ENCODE results near the gene CRADD. TPM values are rescaled to one million over a fixed set of nuclear protein-coding genes. Genes with fewer than 3 reads are reported as not detected.

CRADD gene
- total and polyA plus RNA-seq, 2 of the 4 experiments (the other 2 are of a cell fraction) = 11.1 to 14.0 TPM

- DNase-seq (no peak), ATAC-seq (ENCODE audit: low read depth) (no peak)
- Histone ChIP-seq H2BK20ac (ENCODE audit: low read depth, low read length) (peak overlapping the region; percentile 2; the same call in 1 of the 2 replicates), H3K14ac (replicated peaks; ENCODE audit: low read depth, low read length) (0 out of 2 replicates have a peak overlapping the region, but pooled peaks have one; percentile 37), H3K23ac (ENCODE audit: low read depth, low read length) (no peak overlapping the region), H3K27me3 (ENCODE audit: control insufficient read depth, insufficient read depth, low read length) (no peaks in the 10 kb centered on the region), H4K20me1 (ENCODE audit: insufficient read depth, low read length) (no peaks in the 10 kb centered on the region), H3K9me3 (ENCODE audit: control insufficient read depth, insufficient read depth, low read length) (no peaks in the 10 kb centered on the region), H2BK15ac (ENCODE audit: low read depth, low read length) (peak overlapping the region; percentile 42; the same call in 1 of the 3 replicates), H3K79me1 (ENCODE audit: low read depth in 1 of 2, low read length in 2 of 2) (no peaks in the 10 kb centered on the region), H3K9me1 (ENCODE audit: insufficient read depth, low read length) (peaks cover 12% of the 10 kb centered on the region; the same call in 1 of the 2 replicates), H2AK5ac (ENCODE audit: low read depth, low read length) (peak overlapping the region; percentile 25; the same call in 1 of the 2 replicates), H4K91ac (ENCODE audit: insufficient read depth, low read depth, low read length) (peak overlapping the region; percentile 7; the same call in 1 of the 2 replicates), H3K9ac (ENCODE audit: low read depth, low read length) (no peak overlapping the region), H3K18ac (ENCODE audit: low read depth, low read length) (no peak overlapping the region), H3K56ac (ENCODE audit: extremely low read depth, insufficient read depth, low read length) (no peak overlapping the region), H4K8ac (ENCODE audit: low read depth in 2 of 2, low read length in 2 of 2) (no peak overlapping the region; a peak in 1 of 4 replicates), H3K36me3 (ENCODE audit: control insufficient read depth, insufficient read depth, low read length) (no peaks in the 10 kb centered on the region), H3K4ac (ENCODE audit: low read depth, low read length) (peak overlapping the region; percentile 24; the same call in 1 of the 2 replicates), H2BK120ac (ENCODE audit: low read depth, low read length) (peak overlapping the region; percentile 26; the same call in 1 of the 2 replicates), H2AFZ (replicated peaks; ENCODE audit: low read length, poor library complexity) (no peak overlapping the region), H3K4me3 (ENCODE audit: insufficient read depth, low read depth, low read length) (no peak overlapping the region), H3K4me2 (ENCODE audit: low read depth, low read length) (no peak overlapping the region), H4K5ac (ENCODE audit: low read depth, low read length) (no peak overlapping the region), H3K4me1 (ENCODE audit: control insufficient read depth, insufficient read depth, low read length) (peaks cover 26% of the 10 kb centered on the region), H2AK9ac (replicated peaks; ENCODE audit: low read depth, low read length, poor library complexity) (no peak overlapping the region), H3K27ac (ENCODE audit: insufficient read depth, low read length) (no peak overlapping the region), H2BK5ac (ENCODE audit: low read depth, low read length, poor library complexity, severe bottlenecking) (no peak overlapping the region)
- in situ Hi-C loops (cut with MboI; ENCODE audit: low sequenced_read_pairs) = no loop called here
- BruUV-seq (replicated peaks) = no TSS peak
- dilution Hi-C loops (cut with HindIII; ENCODE audit: low sequenced_read_pairs, unreplicated experiment) = no loop called here
- TF ChIP-seq FOS (IDR thresholded peaks at IDR 0.05; ENCODE audit: low read depth, low read length) = no peak
- no peak for TF ChIP-seq MAFK (IDR thresholded peaks at IDR 0.05; ENCODE audit: low read depth, low read length)
- no peak for TF ChIP-seq NFE2L2 (IDR thresholded peaks at IDR 0.05; ENCODE audit: low read depth, low read length)
- no peak for TF ChIP-seq MAZ (IDR thresholded peaks at IDR 0.05; ENCODE audit: borderline replicate concordance, low read depth, low read length)
- no peak for TF ChIP-seq RAD21 (IDR thresholded peaks at IDR 0.05; ENCODE audit: low read length)
- TF ChIP-seq MXI1 (IDR thresholded peaks at IDR 0.05; ENCODE audit: borderline replicate concordance, low read depth, low read length) = no peak
- CTCF ChIA-PET = interaction anchor here (1.6 kb wide), 1 partner anchor 9 kb away, joined by 3 read pairs; no protein-coding TSS in a partner anchor
- POLR2A ChIA-PET (ENCODE audit: unreplicated experiment) = no interaction called here
- WGBS, 2 experiments (ENCODE audit: extremely low coverage in 2 of 2, insufficient read length in 1 of 2) = no CpG with 5 or more reads among the region's 3 CpGs
- intact Hi-C loops (cut with micrococcal nuclease) = no loop called here
Measured at GRCh38 chr12:93888964-93889363, 211.8 kb downstream of the CRADD start.

All from IMR-90 (cell line).